ENCODE measurements around the gene PPM1G.
A peak's percentile ranks its signal among the peaks of the same experiment; 100 is the strongest.

The PPM1G gene

GRCh38 chr2:27409321-27410073 lies at the start of gene PPM1G:
Gene PPM1G, minus strand, starts transcription at chr2:27409591. Its CDS starts 169 bp downstream, at chr2:27409422.
- DNase-seq (ENCODE audit: low read depth): peak; percentile 95
- TF ChIP-seq, protein P1, sequence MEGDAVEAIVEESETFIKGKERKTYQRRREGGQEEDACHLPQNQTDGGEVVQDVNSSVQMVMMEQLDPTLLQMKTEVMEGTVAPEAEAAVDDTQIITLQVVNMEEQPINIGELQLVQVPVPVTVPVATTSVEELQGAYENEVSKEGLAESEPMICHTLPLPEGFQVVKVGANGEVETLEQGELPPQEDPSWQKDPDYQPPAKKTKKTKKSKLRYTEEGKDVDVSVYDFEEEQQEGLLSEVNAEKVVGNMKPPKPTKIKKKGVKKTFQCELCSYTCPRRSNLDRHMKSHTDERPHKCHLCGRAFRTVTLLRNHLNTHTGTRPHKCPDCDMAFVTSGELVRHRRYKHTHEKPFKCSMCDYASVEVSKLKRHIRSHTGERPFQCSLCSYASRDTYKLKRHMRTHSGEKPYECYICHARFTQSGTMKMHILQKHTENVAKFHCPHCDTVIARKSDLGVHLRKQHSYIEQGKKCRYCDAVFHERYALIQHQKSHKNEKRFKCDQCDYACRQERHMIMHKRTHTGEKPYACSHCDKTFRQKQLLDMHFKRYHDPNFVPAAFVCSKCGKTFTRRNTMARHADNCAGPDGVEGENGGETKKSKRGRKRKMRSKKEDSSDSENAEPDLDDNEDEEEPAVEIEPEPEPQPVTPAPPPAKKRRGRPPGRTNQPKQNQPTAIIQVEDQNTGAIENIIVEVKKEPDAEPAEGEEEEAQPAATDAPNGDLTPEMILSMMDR (conservative IDR thresholded peaks at IDR 0.05; ENCODE audit: low read depth, low read length): no peak
- H3K4me3 ChIP-seq (ENCODE audit: low read depth, low read length): peak within 1 kb of the TSS; percentile 96

- TF ChIP-seq, protein P1 (conservative IDR thresholded peaks at IDR 0.05; ENCODE audit: low read depth, low read length): no peak
- no peak overlapping the region for H3K4me3 ChIP-seq (ENCODE audit: low read depth, low read length)
- no peak for DNase-seq (ENCODE audit: low read depth)
Measured at GRCh38 chr2:27453968-27454367, 44.6 kb upstream of the PPM1G start.

DNA sequence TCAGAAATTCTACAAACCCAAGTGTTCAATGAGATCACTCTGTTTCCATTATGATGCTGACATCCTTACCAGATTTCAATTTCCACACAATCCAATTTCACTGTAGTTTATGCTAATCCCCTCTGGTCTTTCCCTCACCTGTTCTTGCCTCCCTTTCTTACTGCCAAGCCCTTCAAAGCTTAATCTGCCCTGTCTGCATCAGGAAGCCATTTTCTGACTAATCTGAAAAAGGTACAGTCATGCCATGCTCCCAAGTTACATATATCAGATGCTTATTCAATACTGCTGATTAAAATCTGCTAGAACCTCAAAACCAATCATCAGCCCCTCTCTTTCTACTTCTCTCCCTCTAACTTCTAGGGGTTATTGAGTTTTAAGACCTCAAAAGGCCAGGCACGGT lies 41.7 kb upstream of the PPM1G start:
- TF ChIP-seq, protein P1 (conservative IDR thresholded peaks at IDR 0.05; ENCODE audit: low read depth, low read length): no peak
- no peak overlapping the region for H3K4me3 ChIP-seq (ENCODE audit: low read depth, low read length)
- DNase-seq (ENCODE audit: low read depth): no peak

DNA sequence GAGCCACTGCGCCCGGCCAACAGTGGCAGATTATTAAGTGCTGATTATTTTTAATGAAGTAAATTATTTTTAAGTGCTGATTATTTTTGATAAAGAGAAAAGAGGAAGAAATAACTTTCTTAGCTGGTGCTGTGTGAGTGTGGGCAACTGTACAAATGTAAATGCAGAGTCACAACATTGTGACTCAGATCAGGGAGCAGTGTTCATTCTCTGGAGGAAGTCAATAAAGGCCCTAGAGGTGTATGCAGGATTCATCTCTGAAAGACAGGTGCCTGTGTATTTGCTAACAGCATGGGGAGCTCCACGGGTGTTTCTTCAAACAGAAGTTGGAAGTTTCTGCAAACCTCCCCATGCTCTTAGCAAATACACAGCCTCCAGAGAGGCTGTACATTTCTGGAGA lies 39.0 kb upstream of the PPM1G start:
- DNase-seq (ENCODE audit: low read depth): no peak
- TF ChIP-seq, protein P1 (conservative IDR thresholded peaks at IDR 0.05; ENCODE audit: low read depth, low read length): no peak
- H3K4me3 ChIP-seq (ENCODE audit: low read depth, low read length): no peak overlapping the region

- H3K4me3 ChIP-seq (ENCODE audit: low read depth, low read length): no peak overlapping the region
- TF ChIP-seq, protein P1 (conservative IDR thresholded peaks at IDR 0.05; ENCODE audit: low read depth, low read length): no peak
- DNase-seq (ENCODE audit: low read depth): no peak
Measured at GRCh38 chr2:27446057-27446456, 36.7 kb upstream of the PPM1G start.

DNA sequence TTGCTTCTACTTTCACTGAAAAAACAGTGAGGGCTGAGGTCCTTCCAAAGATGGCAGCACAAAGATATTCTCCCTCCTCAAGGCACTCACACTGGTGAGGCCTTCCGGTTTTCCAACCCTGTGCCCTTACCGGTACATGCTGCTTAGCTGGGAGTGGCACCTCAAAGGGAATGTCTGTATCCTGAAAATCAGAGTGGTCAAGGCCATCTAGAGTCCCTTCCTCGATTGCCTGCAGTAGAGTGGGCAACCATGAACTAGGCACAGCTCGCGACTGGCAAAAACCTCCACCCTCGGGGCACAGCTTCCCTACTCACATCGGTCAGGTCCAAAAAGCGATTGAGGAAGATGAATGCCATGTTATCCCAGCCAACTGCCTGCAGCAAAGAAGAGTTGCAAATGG lies 36.2 kb upstream of the PPM1G start:
- no peak overlapping the region for H3K4me3 ChIP-seq (ENCODE audit: low read depth, low read length)
- TF ChIP-seq, protein P1 (conservative IDR thresholded peaks at IDR 0.05; ENCODE audit: low read depth, low read length): no peak
- DNase-seq (ENCODE audit: low read depth): no peak

GRCh38 chr2:27445155-27445554 lies 35.8 kb upstream of the PPM1G start:
- TF ChIP-seq, protein P1 (conservative IDR thresholded peaks at IDR 0.05; ENCODE audit: low read depth, low read length): no peak
- DNase-seq (ENCODE audit: low read depth): no peak

More at GRCh38 chr2:27445155-27445554, 35.8 kb upstream of the PPM1G start:
- no peak overlapping the region for H3K4me3 ChIP-seq (ENCODE audit: low read depth, low read length)

All from choroid plexus epithelial cell (primary cell).